Thyroid gland (tissue), 4 donors: Measurements from ENCODE around the gene MIEF2.
"Not testable (repeated sequence)": the region's sequence is repeated elsewhere in the genome, so short reads cannot be mapped to it uniquely, and the experiment has no call there.

Experiments used
- CTCF ChIP-seq, 6 experiments: fragments of 200-600 bp in 3 of 6; fragments of 450-650 bp in 3 of 6; sonication (generic) in 3 of 6; IDR thresholded peaks; one replicate each; pipeline ENCODE4 v1.5.1; 2016 to 2019; ENCODE audit warnings: antibody characterized with exemption in 6 of 6, mild to moderate bottlenecking in 2 of 6, inconsistent platforms in 1 of 6, moderate library complexity in 1 of 6
- POLR2A ChIP-seq, 2 donors: fragments of 450-650 bp; IDR thresholded peaks; one replicate each; pipeline ENCODE4 v1.6.1; 2017; ENCODE audit warnings: antibody characterized with exemption in 2 of 2, mild to moderate bottlenecking in 2 of 2, moderate library complexity in 1 of 2

- TF ChIP-seq CTCF, POLR2A (IDR thresholded peaks at IDR 0.05): not testable (repeated sequence)
These were observed 42.7 kb downstream of the MIEF2 start for GRCh38 chr17:18303206-18303605.
